ENCODE data around the gene APOBEC2.
A peak's percentile ranks its signal among the peaks of the same experiment; 100 is the strongest.

The APOBEC2 gene

GRCh38 chr6:41037107-41037900 is 15.7 kb upstream of the APOBEC2 start:
- no peak for DNase-seq (ENCODE audit: low read depth in 2 of 2)

GRCh38 chr6:41038205-41038604 is 14.8 kb upstream of the APOBEC2 start:
- DNase-seq (ENCODE audit: low read depth in 2 of 2), result no peak

DNA sequence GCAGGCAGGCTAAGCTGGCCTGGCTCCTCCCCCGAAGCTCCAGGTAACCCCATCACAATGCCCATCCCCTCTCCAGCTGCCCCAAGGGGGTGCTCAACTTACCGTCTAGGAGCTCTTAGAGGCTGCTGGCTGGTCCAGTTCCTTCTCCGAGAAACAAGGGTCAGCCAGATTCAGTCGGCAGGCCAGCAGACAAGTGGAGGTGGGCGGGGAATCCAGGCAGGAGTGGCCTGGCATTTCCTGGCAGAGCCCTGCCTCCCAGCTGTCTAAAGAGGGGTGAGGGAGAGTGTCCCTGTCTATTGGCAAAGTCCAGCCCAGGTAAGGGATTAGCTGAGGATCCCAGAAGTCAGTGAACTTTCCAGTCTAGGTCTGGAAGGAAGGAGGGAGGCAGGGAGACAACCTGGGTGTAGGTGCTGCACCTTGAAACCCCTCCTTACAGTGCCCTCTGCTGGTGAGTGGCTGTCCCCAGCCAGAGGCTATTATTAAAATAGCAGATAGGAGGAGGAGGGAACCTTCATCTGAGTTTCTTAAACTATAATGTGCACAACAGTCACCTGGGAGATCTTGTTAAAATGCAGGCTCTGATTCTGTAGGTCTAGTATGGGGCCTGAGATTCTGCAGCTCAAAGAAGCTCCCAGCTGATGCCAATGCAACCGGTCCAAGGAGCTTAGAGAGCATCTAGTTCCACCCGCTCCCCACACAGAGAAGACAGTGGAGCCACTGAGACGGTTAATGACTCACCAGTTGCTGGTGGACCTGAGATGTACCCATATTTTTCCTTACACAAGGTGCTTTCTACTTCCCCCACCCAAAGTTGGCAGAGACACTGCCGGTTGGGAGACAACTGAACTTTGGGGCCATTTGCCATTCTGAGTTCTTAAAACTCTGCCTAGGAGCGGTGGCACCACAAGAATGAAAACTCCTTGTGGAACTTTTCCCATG is 13.7 kb upstream of the APOBEC2 start, which contains the start of gene UNC5CL:
UNC5CL (minus strand) TSS at position 162 of the 939 bp plus-strand sequence. CDS start 4,147 bp downstream, outside the sequence.
- peak in 1 of 2 donors; percentile 18 for DNase-seq (ENCODE audit: low read depth in 2 of 2)

DNA sequence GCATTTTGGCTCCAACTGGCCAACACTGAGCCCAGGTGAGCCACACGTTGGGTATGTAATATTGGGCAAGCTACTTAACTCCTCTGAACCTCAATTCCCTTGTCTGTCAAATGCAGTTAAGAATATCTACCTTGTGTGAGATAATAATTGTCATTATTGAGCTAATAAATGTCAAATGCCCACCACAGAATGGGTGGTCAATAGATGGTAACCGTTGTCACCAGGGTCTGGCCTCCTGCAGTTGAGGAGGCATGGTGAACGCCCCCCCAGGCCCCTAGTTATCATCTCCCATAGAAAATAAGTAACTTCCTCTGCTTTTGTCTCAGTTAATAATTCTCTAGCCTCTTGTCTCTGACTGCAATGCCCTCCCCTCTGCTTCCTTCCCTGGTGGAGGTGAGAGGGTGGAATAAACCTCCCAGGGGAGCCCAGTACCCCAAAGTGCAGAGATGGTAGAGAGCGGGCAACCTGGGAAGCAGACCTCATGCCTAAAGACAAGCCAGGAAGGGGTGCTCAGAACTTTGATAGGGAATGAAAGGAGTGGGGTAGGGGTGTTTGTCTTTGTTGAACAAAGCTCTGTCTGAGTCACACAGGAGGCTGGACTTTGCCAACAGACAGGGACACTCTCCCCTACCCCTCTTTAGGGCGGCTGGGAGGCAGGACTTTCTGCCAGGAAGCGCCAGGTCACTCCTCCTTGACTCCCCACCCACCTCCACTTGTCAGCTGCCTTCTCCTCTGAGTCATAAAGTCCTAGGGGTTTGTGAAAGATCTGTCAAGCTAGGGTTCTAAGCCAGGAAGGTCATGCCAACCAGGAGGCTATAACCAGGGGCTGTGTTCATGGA is 12.7 kb upstream of the APOBEC2 start:
- DNase-seq (ENCODE audit: low read depth in 2 of 2), result no peak

- no peak for DNase-seq (ENCODE audit: low read depth in 2 of 2)
These were observed 12.0 kb upstream of the APOBEC2 start for GRCh38 chr6:41040940-41041536.

- DNase-seq (ENCODE audit: low read depth in 2 of 2), result no peak
These were observed 10.6 kb upstream of the APOBEC2 start, which contains the start of gene TSPO2 for GRCh38 chr6:41042226-41043055. Gene TSPO2 (plus strand): TSS chr6:41042467. CDS start chr6:41042986, 519 bp downstream.

DNA sequence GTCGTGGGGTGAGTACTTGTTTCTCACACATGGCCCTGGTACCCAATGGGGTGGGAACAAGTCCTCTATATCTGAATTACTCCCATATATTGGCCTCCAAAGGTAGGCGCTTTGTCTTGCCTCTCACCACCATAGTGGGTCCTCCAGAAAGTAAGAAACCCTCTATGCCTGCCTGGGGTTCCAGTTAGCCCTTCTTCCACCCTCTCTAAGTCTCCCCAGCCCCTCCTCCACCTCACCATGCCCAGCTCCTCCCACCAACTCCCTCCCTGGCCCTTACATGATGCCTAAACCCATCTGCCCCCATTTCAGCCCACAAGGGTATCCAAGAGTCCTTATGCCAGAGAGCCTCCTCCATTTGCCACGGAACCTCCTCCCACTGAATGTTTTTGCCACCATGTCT is 9.9 kb upstream of the APOBEC2 start:
- DNase-seq (ENCODE audit: low read depth in 2 of 2), result no peak

DNA sequence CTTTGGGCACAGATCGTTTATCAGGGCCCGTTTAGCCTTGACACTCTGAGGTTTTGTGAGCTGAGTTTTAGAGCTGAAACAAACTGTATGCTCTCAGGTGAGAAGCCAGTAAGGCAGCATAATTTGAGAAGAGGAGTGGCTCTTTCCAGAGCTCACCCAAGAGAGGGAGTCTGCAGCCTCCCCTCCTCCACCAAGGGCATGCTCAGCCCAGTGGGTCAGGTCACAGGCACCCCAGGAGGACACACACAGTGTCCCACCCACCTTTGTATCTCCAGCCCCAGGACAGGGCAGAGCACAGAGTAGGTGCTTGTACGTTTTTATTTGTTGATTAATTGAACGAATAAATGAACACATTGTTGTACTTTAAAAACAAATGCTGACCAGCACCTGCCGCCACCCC is 7.3 kb upstream of the APOBEC2 start:
- DNase-seq (ENCODE audit: low read depth in 2 of 2), result no peak

DNA sequence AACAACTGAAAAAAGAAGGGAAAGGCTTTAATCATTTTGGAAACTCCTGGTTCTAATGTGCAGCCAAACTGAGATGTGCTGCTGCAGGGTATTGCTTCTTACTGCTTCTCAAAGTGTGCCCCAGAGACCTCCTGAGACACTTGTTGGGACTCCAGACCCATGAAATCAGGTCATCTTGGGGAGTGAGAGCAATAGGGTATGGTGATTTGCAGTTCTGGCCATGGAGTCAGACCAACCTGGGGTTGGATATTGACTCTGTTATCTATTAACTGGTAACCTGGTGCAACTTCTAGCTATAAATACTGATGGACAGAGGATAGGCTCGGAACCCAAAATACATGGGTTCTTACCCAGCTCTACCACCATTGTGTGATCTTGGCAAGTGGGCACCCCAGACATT is 6.9 kb upstream of the APOBEC2 start:
- no peak for DNase-seq (ENCODE audit: low read depth in 2 of 2)

DNA sequence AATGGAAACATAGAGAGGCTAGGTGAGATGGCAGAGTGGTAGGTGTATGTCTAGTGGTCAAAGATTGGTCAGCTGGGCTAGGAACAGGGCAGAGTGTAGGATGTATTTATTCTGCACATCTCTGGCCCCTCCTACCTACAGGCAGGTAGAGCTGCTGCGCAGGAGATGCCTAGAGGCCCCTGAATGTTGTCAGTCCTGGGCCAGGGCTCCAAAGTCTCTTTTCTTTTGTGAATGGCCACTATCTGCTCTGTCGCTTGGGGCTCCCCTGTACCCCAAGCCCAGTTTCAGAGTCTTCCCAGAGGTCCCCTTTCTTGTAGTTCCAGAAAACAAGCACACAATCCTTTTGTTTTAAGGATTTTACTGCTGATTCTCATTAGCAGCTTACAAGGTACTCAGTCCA is 5.7 kb upstream of the APOBEC2 start:
- no peak for DNase-seq (ENCODE audit: low read depth in 2 of 2)

- DNase-seq (ENCODE audit: low read depth in 2 of 2), result no peak
These were observed 5.0 kb upstream of the APOBEC2 start for GRCh38 chr6:41047745-41048732.

DNA sequence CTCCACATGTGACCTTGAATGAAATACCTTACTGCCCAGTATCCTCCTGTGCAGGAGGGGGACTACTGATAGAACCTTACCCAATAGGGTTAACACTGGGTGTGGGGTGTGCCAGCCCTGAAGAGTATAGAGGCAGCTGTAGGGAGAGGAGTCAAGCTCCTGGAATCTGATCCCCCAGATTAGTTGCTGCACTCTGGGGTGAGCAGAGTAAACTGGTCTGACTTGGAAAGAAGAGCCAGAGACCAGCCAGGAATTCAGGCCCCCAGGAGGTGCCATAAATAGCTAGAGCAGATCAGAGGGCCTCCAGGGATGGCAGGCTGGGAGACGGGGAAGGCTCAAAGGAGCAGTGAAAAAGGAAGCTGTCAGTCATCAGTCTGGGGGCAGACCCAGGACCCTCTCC is 3.5 kb upstream of the APOBEC2 start:
- DNase-seq (ENCODE audit: low read depth in 2 of 2), result no peak

GRCh38 chr6:41049955-41050354 is 3.0 kb upstream of the APOBEC2 start:
- no peak for DNase-seq (ENCODE audit: low read depth in 2 of 2)

GRCh38 chr6:41050536-41050935 is 2.5 kb upstream of the APOBEC2 start:
- no peak for DNase-seq (ENCODE audit: low read depth in 2 of 2)

- no peak for DNase-seq (ENCODE audit: low read depth in 2 of 2)
These were observed 1.1 kb upstream of the APOBEC2 start for GRCh38 chr6:41051873-41052272.

DNA sequence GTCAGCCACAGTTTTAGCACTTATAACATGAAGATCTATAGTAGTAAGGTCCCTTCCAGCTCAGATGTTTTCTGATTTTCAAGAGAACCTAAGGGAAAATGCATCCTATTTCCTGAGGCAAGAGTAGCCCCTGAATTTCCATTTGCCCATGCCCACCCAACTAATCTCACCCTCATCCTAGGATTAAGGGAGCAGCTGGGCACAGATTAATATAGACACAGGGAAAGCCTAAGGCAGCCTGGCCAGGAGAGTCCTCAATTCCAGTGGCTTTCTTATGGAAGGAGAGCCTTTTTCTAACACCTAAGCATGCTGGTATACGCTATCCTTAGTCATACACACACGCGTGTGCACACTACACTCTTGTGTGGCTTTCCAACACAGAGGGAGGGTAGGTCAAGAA is 1.5 kb downstream of the APOBEC2 start:
- no peak for DNase-seq (ENCODE audit: low read depth in 2 of 2)

DNA sequence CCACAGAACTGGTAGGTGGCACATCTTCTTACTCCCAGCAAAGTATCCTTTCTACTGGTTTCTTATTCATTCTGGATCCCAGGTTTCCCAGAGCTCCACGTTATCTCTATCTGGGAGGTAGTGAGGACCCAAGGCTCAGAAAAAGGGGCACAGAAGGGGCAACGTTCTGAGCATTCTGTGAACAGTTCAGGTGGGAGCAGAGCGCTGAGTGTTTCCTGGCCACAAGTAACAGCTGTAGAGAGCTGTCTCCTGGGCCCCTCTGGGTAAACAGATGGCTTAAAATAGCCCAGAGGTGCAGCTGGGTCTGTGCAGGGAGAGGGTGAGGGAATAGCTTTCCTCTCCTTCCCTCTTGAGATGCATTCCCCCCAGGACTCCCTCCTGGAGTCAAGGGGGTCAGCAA is 2.1 kb downstream of the APOBEC2 start:
- no peak for DNase-seq (ENCODE audit: low read depth in 2 of 2)

GRCh38 chr6:41056768-41057490 is 3.9 kb downstream of the APOBEC2 start:
- no peak for DNase-seq (ENCODE audit: low read depth in 2 of 2)

Data from activated CD8-positive, alpha-beta memory T cell treated with anti-CD3 and anti-CD28 coated beads for 4 hours (primary cell).